ENCODE data around the gene KRTAP3-2.

The KRTAP3-2 gene

DNA sequence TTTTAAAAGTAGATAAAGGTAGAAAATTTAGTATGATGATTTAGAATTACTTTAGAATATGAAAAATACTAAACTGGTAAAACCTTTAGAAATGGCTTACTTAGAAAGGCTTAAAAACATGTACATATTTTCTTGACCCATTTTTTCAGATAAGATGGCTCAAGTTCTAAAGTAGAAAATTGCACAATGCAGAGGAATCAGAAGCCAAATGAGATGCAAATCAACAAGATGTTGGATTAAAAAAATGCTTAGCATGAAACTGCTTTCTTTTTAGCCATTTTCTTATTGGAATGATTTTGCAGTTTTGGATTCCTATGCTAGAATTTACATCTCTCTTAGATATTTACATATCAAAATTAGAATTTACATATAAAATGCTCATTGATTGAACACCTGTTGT, 10.7 kb upstream of the KRTAP3-2 start:
- no peak for TF ChIP-seq Cebpa-rat (IDR thresholded peaks at IDR 0.05)
- H3K4me2 ChIP-seq, result no peak overlapping the region
- H3K9ac ChIP-seq, result no peak overlapping the region
- no peaks in the 10 kb centered on the region for H3K9me3 ChIP-seq
- H4K20me1 ChIP-seq, result no peaks in the 10 kb centered on the region
- no peak overlapping the region for H3K27ac ChIP-seq
- no peaks in the 10 kb centered on the region for H3K27me3 ChIP-seq
- no peak overlapping the region for H3K4me3 ChIP-seq
- no peaks in the 10 kb centered on the region for H3K4me1 ChIP-seq
- no peaks in the 10 kb centered on the region for H3K36me3 ChIP-seq

DNA sequence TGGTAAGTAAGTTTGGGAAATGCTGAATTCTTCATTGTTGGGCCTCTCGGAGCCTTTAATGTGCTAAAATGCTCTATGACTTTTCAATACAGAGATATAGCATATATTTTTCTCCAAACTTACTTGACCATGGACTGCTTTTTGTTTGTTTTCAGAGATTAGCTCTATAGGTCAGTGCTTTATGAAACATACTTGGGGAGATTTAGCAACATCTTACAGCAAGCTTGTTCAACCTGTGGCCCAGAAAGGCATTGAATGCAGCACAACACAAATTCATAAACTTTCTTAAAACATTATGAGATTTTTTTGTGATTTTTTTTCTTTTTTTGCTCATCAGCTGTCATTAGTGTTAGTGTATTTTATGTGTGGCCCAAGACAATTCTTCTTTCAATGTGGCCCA, 10.2 kb upstream of the KRTAP3-2 start:
- Histone ChIP-seq H3K27ac (no peak overlapping the region), H3K4me1 (no peaks in the 10 kb centered on the region), H4K20me1 (no peaks in the 10 kb centered on the region), H3K9me3 (no peaks in the 10 kb centered on the region), H3K27me3 (no peaks in the 10 kb centered on the region), H3K36me3 (no peaks in the 10 kb centered on the region), H3K9ac (no peak overlapping the region), H3K4me3 (no peak overlapping the region), H3K4me2 (no peak overlapping the region)
- TF ChIP-seq Cebpa-rat (IDR thresholded peaks at IDR 0.05), result no peak

DNA sequence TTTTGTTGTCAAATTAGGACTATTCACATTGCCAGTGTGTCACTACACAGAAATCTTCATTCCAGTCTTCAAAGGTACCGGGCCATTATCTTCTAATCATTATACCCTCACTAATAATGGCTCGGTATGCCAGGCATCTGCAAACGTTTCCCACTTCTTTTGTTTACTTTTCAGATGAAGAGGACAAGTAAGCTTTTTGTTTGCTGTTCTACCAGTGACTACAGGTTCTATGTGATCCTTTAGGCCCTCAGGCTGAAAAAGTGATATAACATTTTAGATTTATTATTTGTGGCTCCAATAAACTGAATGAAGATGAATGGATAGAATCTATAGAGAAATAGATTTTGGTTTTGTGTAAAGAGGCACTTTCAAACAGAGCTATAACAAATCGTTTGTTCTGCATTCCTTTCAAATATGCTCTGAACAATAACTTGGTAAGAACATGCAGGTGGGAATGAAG, 9.6 kb upstream of the KRTAP3-2 start:
- no peak overlapping the region for H3K9ac ChIP-seq
- no peaks in the 10 kb centered on the region for H3K36me3 ChIP-seq
- H3K27me3 ChIP-seq, result no peaks in the 10 kb centered on the region
- no peak overlapping the region for H3K27ac ChIP-seq
- H3K4me1 ChIP-seq, result no peaks in the 10 kb centered on the region
- H3K4me3 ChIP-seq, result no peak overlapping the region
- no peak overlapping the region for H3K4me2 ChIP-seq
- no peaks in the 10 kb centered on the region for H4K20me1 ChIP-seq
- no peaks in the 10 kb centered on the region for H3K9me3 ChIP-seq
- TF ChIP-seq Cebpa-rat (IDR thresholded peaks at IDR 0.05), result no peak

DNA sequence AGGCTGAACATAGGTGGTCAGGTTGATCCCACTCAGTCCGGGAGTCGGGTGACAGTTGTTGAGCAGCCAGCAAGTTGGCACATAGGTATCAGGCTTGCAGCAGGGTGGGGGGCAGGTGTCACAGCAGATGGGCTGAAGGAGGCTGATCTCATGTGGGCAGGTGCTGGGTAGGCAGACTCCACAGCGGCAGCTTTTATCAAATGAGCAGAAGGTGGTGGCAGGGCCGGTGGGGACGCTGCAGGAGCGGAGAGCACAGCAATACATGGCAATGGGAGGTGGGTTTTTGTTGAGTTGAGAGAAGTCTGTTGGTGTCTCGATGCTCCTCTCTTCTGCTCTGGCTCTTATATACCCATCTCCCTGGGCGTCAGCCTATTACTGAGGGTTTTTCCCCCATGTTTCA, 9.1 kb upstream of the KRTAP3-2 start, which contains the start of gene KRTAP3-1:
Gene KRTAP3-1 (minus strand): TSS at position 318 of the 400 bp plus-strand sequence. CDS start 54 bp downstream, at position 264.
- Histone ChIP-seq H3K4me1 (no peaks in the 10 kb centered on the region), H3K9me3 (no peaks in the 10 kb centered on the region), H4K20me1 (no peaks in the 10 kb centered on the region), H3K27me3 (no peaks in the 10 kb centered on the region), H3K36me3 (no peaks in the 10 kb centered on the region), H3K27ac (no peak within 1 kb of the TSS), H3K4me3 (no peak within 1 kb of the TSS), H3K4me2 (no peak within 1 kb of the TSS), H3K9ac (no peak within 1 kb of the TSS)
- TF ChIP-seq Cebpa-rat (IDR thresholded peaks at IDR 0.05), result no peak

DNA sequence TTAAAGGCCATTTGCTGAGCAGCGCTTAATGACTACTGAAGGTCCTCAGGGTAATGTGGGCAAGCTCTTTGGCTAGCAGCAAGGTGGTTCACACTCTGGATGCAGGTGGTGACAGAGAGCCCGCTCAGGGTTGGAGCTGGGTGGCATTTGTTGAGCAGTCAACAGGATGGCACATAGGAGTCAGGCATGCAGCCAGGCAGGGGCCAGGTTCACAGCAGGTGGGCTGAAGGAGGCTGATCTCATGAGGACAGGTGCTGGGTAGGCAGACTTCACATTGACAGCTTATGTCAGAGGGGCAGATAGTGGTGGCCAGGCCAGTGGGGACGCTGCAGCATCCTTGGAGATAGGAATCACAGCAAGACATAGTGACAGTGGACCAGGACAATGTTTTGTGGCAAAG, 4.7 kb upstream of the KRTAP3-2 start:
- no peaks in the 10 kb centered on the region for H3K4me1 ChIP-seq
- no peaks in the 10 kb centered on the region for H3K27me3 ChIP-seq
- no peaks in the 10 kb centered on the region for H4K20me1 ChIP-seq
- no peak for TF ChIP-seq Cebpa-rat (IDR thresholded peaks at IDR 0.05)
- no peaks in the 10 kb centered on the region for H3K36me3 ChIP-seq
- no peaks in the 10 kb centered on the region for H3K9me3 ChIP-seq
- no peak overlapping the region for H3K4me2 ChIP-seq
- H3K4me3 ChIP-seq, result no peak overlapping the region
- H3K9ac ChIP-seq, result no peak overlapping the region
- H3K27ac ChIP-seq, result no peak overlapping the region

DNA sequence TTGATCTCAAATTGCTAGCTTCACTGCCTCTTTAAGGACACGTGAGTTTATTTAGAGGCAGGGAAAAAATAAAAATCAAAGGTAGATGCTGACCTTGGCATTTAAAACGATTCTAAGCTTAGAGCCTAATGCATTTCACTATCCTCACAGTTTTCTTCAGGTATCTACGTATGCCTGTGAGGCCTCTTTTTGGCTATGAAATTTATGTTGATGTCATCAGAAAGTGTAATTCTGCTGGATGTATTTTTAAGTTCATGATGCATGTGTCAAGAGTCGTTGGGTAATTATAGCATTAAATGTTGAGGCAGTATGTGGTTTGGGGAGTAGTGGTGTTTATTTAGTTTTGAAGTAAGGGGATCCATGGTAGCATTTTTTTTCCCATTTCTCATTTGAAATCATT, 4.2 kb upstream of the KRTAP3-2 start:
- no peak overlapping the region for H3K4me3 ChIP-seq
- no peaks in the 10 kb centered on the region for H3K4me1 ChIP-seq
- H3K36me3 ChIP-seq, result no peaks in the 10 kb centered on the region
- TF ChIP-seq Cebpa-rat (IDR thresholded peaks at IDR 0.05), result no peak
- no peaks in the 10 kb centered on the region for H4K20me1 ChIP-seq
- H3K9me3 ChIP-seq, result no peaks in the 10 kb centered on the region
- no peaks in the 10 kb centered on the region for H3K27me3 ChIP-seq
- H3K27ac ChIP-seq, result no peak overlapping the region
- H3K4me2 ChIP-seq, result no peak overlapping the region
- H3K9ac ChIP-seq, result no peak overlapping the region

DNA sequence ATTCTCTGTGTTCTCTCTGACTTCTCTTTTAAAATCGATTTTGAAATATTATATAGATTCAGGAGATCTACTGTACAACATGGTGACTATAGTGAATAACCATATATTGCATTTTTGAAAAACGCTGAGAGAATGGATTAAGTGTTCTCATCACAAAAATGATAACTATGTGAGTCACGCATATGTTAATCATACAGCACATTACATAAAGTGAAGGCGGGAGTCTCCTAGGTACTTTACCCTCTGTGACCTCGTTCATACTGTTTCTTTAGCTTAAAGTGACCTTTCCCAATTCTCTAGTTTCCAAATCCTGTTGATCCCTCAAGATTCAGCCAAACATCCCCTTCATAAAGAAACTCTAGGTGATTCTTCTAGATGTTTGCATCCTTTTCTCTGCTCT, 3.1 kb upstream of the KRTAP3-2 start:
- no peak overlapping the region for H3K9ac ChIP-seq
- H4K20me1 ChIP-seq, result no peaks in the 10 kb centered on the region
- H3K4me2 ChIP-seq, result no peak overlapping the region
- H3K36me3 ChIP-seq, result no peaks in the 10 kb centered on the region
- H3K27me3 ChIP-seq, result no peaks in the 10 kb centered on the region
- H3K4me3 ChIP-seq, result no peak overlapping the region
- no peaks in the 10 kb centered on the region for H3K9me3 ChIP-seq
- TF ChIP-seq Cebpa-rat (IDR thresholded peaks at IDR 0.05), result no peak
- H3K4me1 ChIP-seq, result no peaks in the 10 kb centered on the region
- H3K27ac ChIP-seq, result no peak overlapping the region

DNA sequence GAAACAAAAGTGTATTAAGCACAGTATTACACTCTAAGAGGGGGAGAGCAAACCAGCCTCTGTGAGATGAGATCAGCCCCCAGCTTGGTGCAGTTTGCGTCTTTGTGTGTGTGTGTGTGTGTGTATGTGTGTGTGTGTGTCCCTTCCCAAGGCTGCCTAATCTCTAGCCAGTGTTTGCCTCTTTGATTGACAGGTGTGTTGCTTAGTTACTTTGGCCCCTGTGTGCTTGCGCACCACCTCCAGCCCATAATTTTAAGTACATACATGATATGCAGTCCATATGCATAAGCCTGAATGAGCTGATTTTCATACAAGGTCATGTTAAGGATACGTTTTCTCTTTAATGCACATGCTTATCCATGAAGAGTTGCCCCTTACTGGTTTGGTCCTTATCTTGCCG, 2.1 kb upstream of the KRTAP3-2 start:
- Histone ChIP-seq H3K36me3 (no peaks in the 10 kb centered on the region), H3K4me2 (no peak overlapping the region), H3K27me3 (no peaks in the 10 kb centered on the region), H3K9me3 (no peaks in the 10 kb centered on the region), H3K4me3 (no peak overlapping the region), H3K4me1 (no peaks in the 10 kb centered on the region), H3K27ac (no peak overlapping the region), H3K9ac (no peak overlapping the region), H4K20me1 (no peaks in the 10 kb centered on the region)
- TF ChIP-seq Cebpa-rat (IDR thresholded peaks at IDR 0.05), result no peak

DNA sequence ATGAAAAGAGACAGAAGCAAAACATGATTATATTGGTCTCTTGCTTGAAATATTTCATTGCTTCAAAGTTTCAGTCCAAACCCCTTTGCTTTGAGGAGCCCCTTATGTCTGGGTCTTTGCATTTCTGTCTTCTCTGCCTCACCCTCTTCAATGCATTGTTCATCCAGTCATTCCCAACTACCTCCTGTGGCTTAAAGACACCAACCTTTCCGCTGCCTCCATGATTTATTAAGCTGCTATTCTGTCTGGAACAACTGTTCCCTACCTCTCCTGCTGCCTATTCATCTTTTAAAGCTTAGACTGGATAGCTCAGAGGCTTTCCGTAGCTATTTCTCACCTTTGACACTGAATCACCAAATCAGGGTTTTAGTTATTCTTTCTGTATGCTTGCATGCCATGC, 2.3 kb downstream of the KRTAP3-2 start:
- TF ChIP-seq Cebpa-rat (IDR thresholded peaks at IDR 0.05), result no peak
- no peaks in the 10 kb centered on the region for H4K20me1 ChIP-seq
- no peaks in the 10 kb centered on the region for H3K27me3 ChIP-seq
- no peak overlapping the region for H3K9ac ChIP-seq
- no peak overlapping the region for H3K4me3 ChIP-seq
- H3K36me3 ChIP-seq, result no peaks in the 10 kb centered on the region
- no peak overlapping the region for H3K27ac ChIP-seq
- no peak overlapping the region for H3K4me2 ChIP-seq
- no peaks in the 10 kb centered on the region for H3K9me3 ChIP-seq
- no peaks in the 10 kb centered on the region for H3K4me1 ChIP-seq

DNA sequence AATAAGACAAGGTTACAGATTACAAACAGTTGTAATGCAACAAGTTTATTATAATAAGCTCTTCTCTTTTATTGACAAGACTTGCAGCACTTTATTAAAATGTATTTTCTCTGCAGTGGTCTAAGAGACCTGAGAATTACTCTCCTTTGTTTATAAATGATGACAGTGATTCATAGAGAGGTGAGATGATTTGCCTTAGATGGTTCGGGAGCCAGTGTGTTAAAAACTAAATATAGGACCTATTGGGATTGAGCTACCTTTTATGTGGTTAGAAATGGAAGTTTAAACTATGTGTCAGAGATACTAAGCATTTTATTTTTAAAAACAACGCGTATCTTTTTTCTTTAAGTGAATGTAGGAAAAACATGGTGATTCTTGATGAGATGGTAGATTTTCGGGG, 2.9 kb downstream of the KRTAP3-2 start:
- no peaks in the 10 kb centered on the region for H3K27me3 ChIP-seq
- no peaks in the 10 kb centered on the region for H3K4me1 ChIP-seq
- H4K20me1 ChIP-seq, result no peaks in the 10 kb centered on the region
- H3K27ac ChIP-seq, result no peak overlapping the region
- no peak for TF ChIP-seq Cebpa-rat (IDR thresholded peaks at IDR 0.05)
- no peaks in the 10 kb centered on the region for H3K9me3 ChIP-seq
- H3K4me2 ChIP-seq, result no peak overlapping the region
- H3K9ac ChIP-seq, result no peak overlapping the region
- no peaks in the 10 kb centered on the region for H3K36me3 ChIP-seq
- H3K4me3 ChIP-seq, result no peak overlapping the region

DNA sequence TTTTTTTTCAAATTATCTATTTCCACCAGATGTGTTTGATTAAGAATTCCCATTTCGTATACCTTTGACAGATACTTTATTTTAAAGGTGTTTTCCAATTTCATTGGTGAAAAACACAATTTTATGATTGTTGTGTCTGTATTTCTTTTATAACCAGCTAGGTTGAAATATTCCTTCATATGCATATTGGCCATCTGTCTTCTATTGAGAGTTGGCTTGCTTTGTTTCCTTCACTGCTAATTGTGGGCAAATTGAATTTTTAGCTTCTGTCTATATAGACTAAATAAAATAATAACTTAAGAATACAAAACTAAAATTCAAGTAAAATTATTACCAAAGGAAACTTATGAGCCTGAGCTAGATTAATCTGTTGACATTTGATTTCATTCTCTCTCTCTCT, 4.6 kb downstream of the KRTAP3-2 start:
- Histone ChIP-seq H3K4me1 (no peaks in the 10 kb centered on the region), H3K4me2 (no peak overlapping the region), H4K20me1 (no peaks in the 10 kb centered on the region), H3K27me3 (no peaks in the 10 kb centered on the region), H3K27ac (no peak overlapping the region), H3K4me3 (no peak overlapping the region), H3K9ac (no peak overlapping the region), H3K36me3 (no peaks in the 10 kb centered on the region), H3K9me3 (no peaks in the 10 kb centered on the region)
- TF ChIP-seq Cebpa-rat (IDR thresholded peaks at IDR 0.05), result no peak

All from BLaER1 (cell line).